ENCODE data around the gene PIP5K1C.

The PIP5K1C gene

DNA sequence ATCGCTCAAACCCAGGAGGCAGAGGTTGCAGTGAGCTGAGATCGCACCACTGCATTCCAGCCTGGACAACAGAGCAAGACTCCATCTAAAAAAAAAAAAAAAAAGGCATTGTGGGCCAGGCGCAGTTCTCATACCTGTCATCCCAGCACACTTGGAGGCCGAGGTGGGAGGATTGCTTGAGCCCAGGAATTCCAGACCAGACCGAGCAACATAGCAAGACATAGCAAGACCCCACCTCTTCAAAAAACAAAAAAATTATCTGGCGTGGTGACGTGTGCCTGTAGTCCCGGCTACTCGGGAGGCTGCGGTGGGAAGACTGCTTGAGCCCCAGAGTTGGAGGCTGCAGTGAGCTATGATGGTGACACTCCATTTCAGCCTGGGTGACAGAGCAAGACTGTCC is 18.0 kb downstream of the PIP5K1C start:
- TF ChIP-seq, protein P1, sequence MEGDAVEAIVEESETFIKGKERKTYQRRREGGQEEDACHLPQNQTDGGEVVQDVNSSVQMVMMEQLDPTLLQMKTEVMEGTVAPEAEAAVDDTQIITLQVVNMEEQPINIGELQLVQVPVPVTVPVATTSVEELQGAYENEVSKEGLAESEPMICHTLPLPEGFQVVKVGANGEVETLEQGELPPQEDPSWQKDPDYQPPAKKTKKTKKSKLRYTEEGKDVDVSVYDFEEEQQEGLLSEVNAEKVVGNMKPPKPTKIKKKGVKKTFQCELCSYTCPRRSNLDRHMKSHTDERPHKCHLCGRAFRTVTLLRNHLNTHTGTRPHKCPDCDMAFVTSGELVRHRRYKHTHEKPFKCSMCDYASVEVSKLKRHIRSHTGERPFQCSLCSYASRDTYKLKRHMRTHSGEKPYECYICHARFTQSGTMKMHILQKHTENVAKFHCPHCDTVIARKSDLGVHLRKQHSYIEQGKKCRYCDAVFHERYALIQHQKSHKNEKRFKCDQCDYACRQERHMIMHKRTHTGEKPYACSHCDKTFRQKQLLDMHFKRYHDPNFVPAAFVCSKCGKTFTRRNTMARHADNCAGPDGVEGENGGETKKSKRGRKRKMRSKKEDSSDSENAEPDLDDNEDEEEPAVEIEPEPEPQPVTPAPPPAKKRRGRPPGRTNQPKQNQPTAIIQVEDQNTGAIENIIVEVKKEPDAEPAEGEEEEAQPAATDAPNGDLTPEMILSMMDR (conservative IDR thresholded peaks at IDR 0.05; ENCODE audit: low read depth, low read length) = no peak
- H3K4me3 ChIP-seq (ENCODE audit: low read length) = no peak overlapping the region
- DNase-seq (ENCODE audit: low read depth) = no peak

DNA sequence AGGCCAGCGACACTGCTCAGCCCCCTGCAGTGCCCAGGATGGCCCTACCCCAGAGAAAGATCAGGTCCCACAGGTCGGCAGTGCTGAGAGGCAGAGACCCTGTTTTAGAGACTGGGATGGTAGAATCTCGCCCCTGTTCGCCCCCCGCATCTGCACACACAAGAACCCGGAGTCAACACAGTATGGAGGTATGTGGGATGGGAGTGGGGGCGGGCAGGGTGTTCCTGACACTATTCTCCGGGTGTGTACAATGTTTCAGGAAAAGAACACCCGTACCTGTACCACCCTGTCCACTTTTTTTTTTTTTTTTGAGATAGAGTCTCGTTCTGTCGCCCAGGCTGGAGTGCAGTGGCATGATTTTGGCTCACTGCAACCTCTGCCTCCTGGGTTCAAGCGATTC is 19.3 kb downstream of the PIP5K1C start:
- TF ChIP-seq, protein P1 (conservative IDR thresholded peaks at IDR 0.05; ENCODE audit: low read depth, low read length) = no peak
- no peak overlapping the region for H3K4me3 ChIP-seq (ENCODE audit: low read length)
- DNase-seq (ENCODE audit: low read depth) = no peak

DNA sequence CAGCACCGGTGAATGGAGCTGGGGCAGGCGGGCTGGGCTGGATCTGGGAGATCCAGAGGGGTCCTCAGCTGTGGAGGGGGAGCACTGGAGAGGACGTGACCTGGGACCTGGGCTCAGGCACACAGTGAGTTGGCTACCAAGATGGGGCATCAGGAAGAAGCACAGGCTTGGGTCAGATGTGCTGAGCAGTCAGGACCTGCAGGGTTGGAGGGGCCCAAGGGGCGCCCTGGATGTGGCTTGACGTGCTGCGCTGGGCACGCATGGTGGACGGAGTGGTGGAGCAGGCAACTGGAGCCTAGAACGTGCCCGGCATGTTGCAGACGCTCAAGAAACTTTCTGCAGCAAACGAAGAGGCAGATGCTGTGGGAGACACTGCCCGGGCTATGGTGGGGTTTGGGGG is 20.7 kb downstream of the PIP5K1C start:
- TF ChIP-seq, protein P1 (conservative IDR thresholded peaks at IDR 0.05; ENCODE audit: low read depth, low read length) = no peak
- DNase-seq (ENCODE audit: low read depth) = no peak
- no peak overlapping the region for H3K4me3 ChIP-seq (ENCODE audit: low read length)

DNA sequence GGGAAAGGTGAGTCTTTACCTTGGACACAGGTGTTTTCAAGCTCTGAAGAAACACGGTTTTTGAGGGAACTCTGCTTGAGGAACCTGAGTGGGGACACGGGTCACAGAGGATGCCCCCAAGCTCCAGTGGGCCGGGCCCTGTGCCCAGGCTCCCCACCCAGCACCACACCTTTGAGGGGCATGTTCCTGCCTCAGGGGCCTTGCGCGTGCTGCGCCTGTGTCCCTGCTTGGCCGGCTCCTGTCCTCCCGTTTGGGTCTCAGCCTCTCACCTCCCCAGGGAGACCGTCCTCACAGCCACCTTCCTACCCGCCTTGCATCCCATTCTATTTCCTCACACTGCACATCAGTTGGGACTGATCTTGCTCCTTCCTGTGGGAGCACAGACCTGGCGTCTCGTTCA is 21.1 kb downstream of the PIP5K1C start:
- H3K4me3 ChIP-seq (ENCODE audit: low read length) = no peak overlapping the region
- no peak for DNase-seq (ENCODE audit: low read depth)
- TF ChIP-seq, protein P1 (conservative IDR thresholded peaks at IDR 0.05; ENCODE audit: low read depth, low read length) = no peak

DNA sequence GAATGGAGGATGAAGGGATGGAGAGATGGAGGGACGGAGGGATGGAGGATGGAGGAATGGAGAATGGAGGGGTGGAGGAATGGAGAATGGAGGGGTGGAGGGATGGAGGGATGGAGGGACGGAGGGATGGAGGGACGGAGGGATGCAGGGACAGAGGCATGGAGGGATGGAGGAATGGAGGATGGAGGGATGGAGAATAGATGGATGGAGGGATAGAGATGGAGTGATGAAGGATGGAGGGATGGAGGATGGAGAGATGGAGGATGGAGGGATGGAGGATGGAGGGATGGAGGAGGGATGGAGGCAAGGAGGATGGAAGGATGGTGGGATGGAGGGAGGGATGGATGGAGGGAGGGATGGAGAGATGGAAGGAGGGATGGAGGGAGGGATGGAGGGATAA is 22.1 kb downstream of the PIP5K1C start:
- TF ChIP-seq, protein P1 (conservative IDR thresholded peaks at IDR 0.05; ENCODE audit: low read depth, low read length) = no peak
- H3K4me3 ChIP-seq (ENCODE audit: low read length) = no peak overlapping the region
- no peak for DNase-seq (ENCODE audit: low read depth)

DNA sequence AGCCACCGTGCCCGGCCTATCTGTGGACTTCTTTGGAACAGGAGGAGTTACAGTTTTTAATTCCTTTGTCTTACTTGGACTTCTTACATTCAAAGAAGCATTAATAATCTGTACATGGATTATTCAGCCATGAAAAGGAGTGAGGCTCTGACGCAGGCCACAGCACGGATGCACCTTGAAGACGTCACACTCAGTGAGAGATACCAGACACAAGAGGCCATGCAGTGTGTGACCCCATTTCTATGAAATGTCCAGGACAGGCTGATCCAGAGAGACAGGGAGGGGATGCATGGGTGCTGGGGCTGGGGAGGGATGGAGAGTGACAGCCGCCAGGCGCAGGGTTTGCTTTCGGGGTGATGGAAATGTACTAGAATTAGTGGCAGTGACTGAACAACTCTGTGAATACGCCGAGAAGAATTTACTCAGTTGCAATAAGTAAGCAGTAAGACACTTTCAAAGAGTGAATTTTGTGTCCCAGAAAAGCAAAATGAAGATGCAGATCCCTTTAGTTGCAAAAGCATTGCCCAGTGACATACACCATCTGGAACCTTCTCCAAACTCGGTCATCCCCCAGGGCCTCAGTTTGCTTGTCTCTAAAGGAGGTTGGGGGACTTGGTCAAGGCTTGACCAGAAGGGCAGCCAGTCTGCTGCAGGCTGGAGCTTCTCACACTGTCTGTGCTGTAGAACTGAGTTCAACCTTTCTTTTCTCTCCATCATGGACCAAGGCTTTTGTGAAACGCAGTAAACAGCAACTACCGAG is 25.3 kb downstream of the PIP5K1C start:
- TF ChIP-seq, protein P1 (conservative IDR thresholded peaks at IDR 0.05; ENCODE audit: low read depth, low read length) = no peak
- no peak overlapping the region for H3K4me3 ChIP-seq (ENCODE audit: low read length)

More for the DNA sequence above, 25.3 kb downstream of the PIP5K1C start:
- no peak for DNase-seq (ENCODE audit: low read depth)

Measured in retinal pigment epithelial cell (primary cell).